IMR-90 (cell line): ENCODE measurements around the gene VRK2.

ENCODE experiments used
- CEBPB ChIP-seq: IDR thresholded peaks from 2 replicates; pipeline ENCODE4 v1.6.1; 2012; ENCODE audit warnings: low read depth, low read length, improper control_type of control experiment
- MAFK ChIP-seq: IDR thresholded peaks from 2 replicates; pipeline ENCODE4 v1.6.1; 2012; ENCODE audit warnings: low read depth, low read length, improper control_type of control experiment
- MAZ ChIP-seq: IDR thresholded peaks from 2 replicates; pipeline ENCODE4 v1.6.1; 2012; ENCODE audit warnings: low read depth, mild to moderate bottlenecking, low read length, improper control_type of control experiment, moderate library complexity, borderline replicate concordance
- MXI1 ChIP-seq: IDR thresholded peaks from 2 replicates; pipeline ENCODE4 v1.6.1; 2012; ENCODE audit warnings: low read depth, mild to moderate bottlenecking, low read length, moderate library complexity, borderline replicate concordance
- NFE2L2 ChIP-seq: fragments of 150-350 bp; IDR thresholded peaks from 2 replicates; pipeline ENCODE4 v1.6.1; 2016; ENCODE audit warnings: low read depth, mild to moderate bottlenecking, low read length
- POLR2A ChIP-seq: IDR thresholded peaks from 2 replicates; pipeline ENCODE4 v1.6.1; 2012; ENCODE audit warnings: mild to moderate bottlenecking, low read depth, low read length
- RAD21 ChIP-seq: IDR thresholded peaks from 2 replicates; pipeline ENCODE4 v1.6.1; 2012; ENCODE audit warnings: low read length, improper control_type of control experiment
- RFX5 ChIP-seq: IDR thresholded peaks from 2 replicates; pipeline ENCODE4 v1.8.0; 2012; ENCODE audit warnings: low read depth, mild to moderate bottlenecking, low read length, moderate library complexity
- SMC3 ChIP-seq: fragments of 150-350 bp; IDR thresholded peaks from 2 replicates; pipeline ENCODE4 v1.6.1; 2016; ENCODE audit warnings: low read depth, mild to moderate bottlenecking, antibody characterized with exemption, low read length, moderate library complexity
- TF ChIP-seq, protein P1 (sequence below): conservative IDR thresholded peaks from 2 replicates; pipeline ENCODE4 v1.5.1; 2012; ENCODE audit warnings: mild to moderate bottlenecking, low read depth, low read length, improper control_type of control experiment
- TF ChIP-seq, protein P2 (sequence below): fragments of 150-350 bp; IDR thresholded peaks from 2 replicates; pipeline ENCODE4 v1.6.1; 2016; ENCODE audit warnings: low read depth, mild to moderate bottlenecking, low read length, moderate library complexity, borderline replicate concordance
- TF ChIP-seq, protein P3 (sequence below): fragments of 150-350 bp; IDR thresholded peaks from 2 replicates; pipeline ENCODE4 v1.6.1; 2017; ENCODE audit warnings: mild to moderate bottlenecking, antibody characterized with exemption, low read length, low read depth

DNA sequence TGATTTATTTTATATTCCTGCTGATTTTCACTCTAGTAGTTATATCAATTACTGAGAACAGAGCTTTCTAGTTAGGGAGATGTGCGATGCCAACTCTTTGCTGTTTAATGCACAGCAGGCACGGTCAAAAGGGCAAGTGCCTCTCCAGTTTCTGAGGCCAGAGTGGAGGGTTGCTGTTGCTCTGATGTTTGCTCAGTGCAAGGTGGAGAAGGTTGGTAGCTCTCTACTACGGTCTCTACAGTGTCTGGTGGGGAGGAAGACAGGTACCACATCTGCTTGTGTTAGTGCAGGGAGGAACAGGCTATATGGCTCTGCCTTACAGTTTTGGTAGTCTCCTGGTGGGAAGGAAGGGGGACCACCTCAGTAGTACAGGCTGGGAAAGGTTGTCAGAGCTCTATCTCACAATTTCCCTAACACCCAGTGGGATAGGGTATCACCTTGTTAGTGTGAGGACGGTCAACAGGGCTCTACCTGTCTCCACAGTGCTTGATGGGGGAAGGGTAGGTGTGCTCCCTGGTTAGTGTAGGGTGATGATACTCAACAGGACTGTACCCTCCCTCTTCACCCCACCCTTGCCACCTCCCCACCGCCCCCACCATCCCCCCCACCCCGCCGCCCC is 108.7 kb downstream of the VRK2 start:
- TF ChIP-seq, protein P1, sequence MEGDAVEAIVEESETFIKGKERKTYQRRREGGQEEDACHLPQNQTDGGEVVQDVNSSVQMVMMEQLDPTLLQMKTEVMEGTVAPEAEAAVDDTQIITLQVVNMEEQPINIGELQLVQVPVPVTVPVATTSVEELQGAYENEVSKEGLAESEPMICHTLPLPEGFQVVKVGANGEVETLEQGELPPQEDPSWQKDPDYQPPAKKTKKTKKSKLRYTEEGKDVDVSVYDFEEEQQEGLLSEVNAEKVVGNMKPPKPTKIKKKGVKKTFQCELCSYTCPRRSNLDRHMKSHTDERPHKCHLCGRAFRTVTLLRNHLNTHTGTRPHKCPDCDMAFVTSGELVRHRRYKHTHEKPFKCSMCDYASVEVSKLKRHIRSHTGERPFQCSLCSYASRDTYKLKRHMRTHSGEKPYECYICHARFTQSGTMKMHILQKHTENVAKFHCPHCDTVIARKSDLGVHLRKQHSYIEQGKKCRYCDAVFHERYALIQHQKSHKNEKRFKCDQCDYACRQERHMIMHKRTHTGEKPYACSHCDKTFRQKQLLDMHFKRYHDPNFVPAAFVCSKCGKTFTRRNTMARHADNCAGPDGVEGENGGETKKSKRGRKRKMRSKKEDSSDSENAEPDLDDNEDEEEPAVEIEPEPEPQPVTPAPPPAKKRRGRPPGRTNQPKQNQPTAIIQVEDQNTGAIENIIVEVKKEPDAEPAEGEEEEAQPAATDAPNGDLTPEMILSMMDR: no peak
- TF ChIP-seq CEBPB (no peak), POLR2A (no peak), RFX5 (no peak), RAD21 (no peak), MXI1 (no peak), MAFK (no peak), NFE2L2 (no peak), SMC3 (no peak), MAZ (no peak)
- TF ChIP-seq, protein P2, sequence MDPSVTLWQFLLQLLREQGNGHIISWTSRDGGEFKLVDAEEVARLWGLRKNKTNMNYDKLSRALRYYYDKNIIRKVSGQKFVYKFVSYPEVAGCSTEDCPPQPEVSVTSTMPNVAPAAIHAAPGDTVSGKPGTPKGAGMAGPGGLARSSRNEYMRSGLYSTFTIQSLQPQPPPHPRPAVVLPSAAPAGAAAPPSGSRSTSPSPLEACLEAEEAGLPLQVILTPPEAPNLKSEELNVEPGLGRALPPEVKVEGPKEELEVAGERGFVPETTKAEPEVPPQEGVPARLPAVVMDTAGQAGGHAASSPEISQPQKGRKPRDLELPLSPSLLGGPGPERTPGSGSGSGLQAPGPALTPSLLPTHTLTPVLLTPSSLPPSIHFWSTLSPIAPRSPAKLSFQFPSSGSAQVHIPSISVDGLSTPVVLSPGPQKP: no peak
- TF ChIP-seq, protein P3, sequence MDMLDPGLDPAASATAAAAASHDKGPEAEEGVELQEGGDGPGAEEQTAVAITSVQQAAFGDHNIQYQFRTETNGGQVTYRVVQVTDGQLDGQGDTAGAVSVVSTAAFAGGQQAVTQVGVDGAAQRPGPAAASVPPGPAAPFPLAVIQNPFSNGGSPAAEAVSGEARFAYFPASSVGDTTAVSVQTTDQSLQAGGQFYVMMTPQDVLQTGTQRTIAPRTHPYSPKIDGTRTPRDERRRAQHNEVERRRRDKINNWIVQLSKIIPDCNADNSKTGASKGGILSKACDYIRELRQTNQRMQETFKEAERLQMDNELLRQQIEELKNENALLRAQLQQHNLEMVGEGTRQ: no peak
